ENCODE data around the gene NACC1.

Gene NACC1

GRCh38 chr19:13117772-13118423 is at the start of gene NACC1:
TSS of gene NACC1 (plus strand) at chr19:13118264. CDS start at chr19:13135208, 16,944 bp downstream.
- FAIRE-seq: peak; percentile 55

GRCh38 chr19:13069415-13070359 is 48.4 kb upstream of the NACC1 start:
- FAIRE-seq (no peak), DNase-seq (ENCODE audit: insufficient read length, low spot score) (no peak)

More at GRCh38 chr19:13117772-13118423, at the start of gene NACC1:
- DNase-seq (ENCODE audit: insufficient read length, low spot score): peak; percentile 95

GRCh38 chr19:13070425-13071140 is 47.5 kb upstream of the NACC1 start:
- no peak for FAIRE-seq
- no peak for DNase-seq (ENCODE audit: insufficient read length, low spot score)

- DNase-seq (ENCODE audit: insufficient read length, low spot score) (no peak), FAIRE-seq (no peak)
Measured at GRCh38 chr19:13071444-13072187, 46.4 kb upstream of the NACC1 start.

- FAIRE-seq: no peak
- DNase-seq (ENCODE audit: insufficient read length, low spot score): no peak
Measured at GRCh38 chr19:13072188-13072908, 45.7 kb upstream of the NACC1 start.

GRCh38 chr19:13073263-13073662 is 44.8 kb upstream of the NACC1 start:
- no peak for FAIRE-seq

GRCh38 chr19:13074378-13074777 is 43.7 kb upstream of the NACC1 start:
- no peak for DNase-seq (ENCODE audit: insufficient read length, low spot score)
- FAIRE-seq: no peak

More at GRCh38 chr19:13073263-13073662, 44.8 kb upstream of the NACC1 start:
- DNase-seq (ENCODE audit: insufficient read length, low spot score): no peak

- FAIRE-seq (no peak), DNase-seq (ENCODE audit: insufficient read length, low spot score) (no peak)
Measured at GRCh38 chr19:13076320-13076719, 41.7 kb upstream of the NACC1 start.

- DNase-seq (ENCODE audit: insufficient read length, low spot score) (no peak), FAIRE-seq (no peak)
Measured at GRCh38 chr19:13076787-13077186, 41.3 kb upstream of the NACC1 start.

GRCh38 chr19:13077240-13077639 is 40.8 kb upstream of the NACC1 start:
- DNase-seq (ENCODE audit: insufficient read length, low spot score) (no peak), FAIRE-seq (no peak)

- DNase-seq (ENCODE audit: insufficient read length, low spot score) (no peak), FAIRE-seq (no peak)
Measured at GRCh38 chr19:13078381-13078780, 39.7 kb upstream of the NACC1 start.

- DNase-seq (ENCODE audit: insufficient read length, low spot score) (no peak), FAIRE-seq (no peak)
Measured at GRCh38 chr19:13078897-13079541, 39.0 kb upstream of the NACC1 start.

GRCh38 chr19:13079542-13079986 is 38.5 kb upstream of the NACC1 start:
- DNase-seq (ENCODE audit: insufficient read length, low spot score) (no peak), FAIRE-seq (no peak)

GRCh38 chr19:13082192-13083007 is 35.7 kb upstream of the NACC1 start:
- no peak for FAIRE-seq
- DNase-seq (ENCODE audit: insufficient read length, low spot score): peak; percentile 26

GRCh38 chr19:13083008-13083404 is 35.1 kb upstream of the NACC1 start:
- DNase-seq (ENCODE audit: insufficient read length, low spot score) (no peak), FAIRE-seq (no peak)

- no peak for FAIRE-seq
- DNase-seq (ENCODE audit: insufficient read length, low spot score): no peak
Measured at GRCh38 chr19:13083627-13084026, 34.4 kb upstream of the NACC1 start.

- FAIRE-seq (no peak), DNase-seq (ENCODE audit: insufficient read length, low spot score) (no peak)
Measured at GRCh38 chr19:13085666-13086065, 32.4 kb upstream of the NACC1 start.

GRCh38 chr19:13086341-13086740 is 31.7 kb upstream of the NACC1 start:
- no peak for FAIRE-seq
- no peak for DNase-seq (ENCODE audit: insufficient read length, low spot score)
